C4-2B (cell line): Measurements from ENCODE around the gene BHLHE23.

Experiments used
- H3K27ac ChIP-seq: fragments of 450-650 bp; 2 replicates; pipeline ENCODE4 v1.5.1; 2017
- ZFX ChIP-seq: fragments of 450-650 bp; IDR thresholded peaks from 2 replicates; pipeline ENCODE4 v1.6.1; 2017
- TF ChIP-seq, protein P1 (sequence below): fragments of 450-650 bp; conservative IDR thresholded peaks from 2 replicates; pipeline ENCODE4 v1.5.1; 2017; ENCODE audit warnings: mild to moderate bottlenecking

BHLHE23 gene

DNA sequence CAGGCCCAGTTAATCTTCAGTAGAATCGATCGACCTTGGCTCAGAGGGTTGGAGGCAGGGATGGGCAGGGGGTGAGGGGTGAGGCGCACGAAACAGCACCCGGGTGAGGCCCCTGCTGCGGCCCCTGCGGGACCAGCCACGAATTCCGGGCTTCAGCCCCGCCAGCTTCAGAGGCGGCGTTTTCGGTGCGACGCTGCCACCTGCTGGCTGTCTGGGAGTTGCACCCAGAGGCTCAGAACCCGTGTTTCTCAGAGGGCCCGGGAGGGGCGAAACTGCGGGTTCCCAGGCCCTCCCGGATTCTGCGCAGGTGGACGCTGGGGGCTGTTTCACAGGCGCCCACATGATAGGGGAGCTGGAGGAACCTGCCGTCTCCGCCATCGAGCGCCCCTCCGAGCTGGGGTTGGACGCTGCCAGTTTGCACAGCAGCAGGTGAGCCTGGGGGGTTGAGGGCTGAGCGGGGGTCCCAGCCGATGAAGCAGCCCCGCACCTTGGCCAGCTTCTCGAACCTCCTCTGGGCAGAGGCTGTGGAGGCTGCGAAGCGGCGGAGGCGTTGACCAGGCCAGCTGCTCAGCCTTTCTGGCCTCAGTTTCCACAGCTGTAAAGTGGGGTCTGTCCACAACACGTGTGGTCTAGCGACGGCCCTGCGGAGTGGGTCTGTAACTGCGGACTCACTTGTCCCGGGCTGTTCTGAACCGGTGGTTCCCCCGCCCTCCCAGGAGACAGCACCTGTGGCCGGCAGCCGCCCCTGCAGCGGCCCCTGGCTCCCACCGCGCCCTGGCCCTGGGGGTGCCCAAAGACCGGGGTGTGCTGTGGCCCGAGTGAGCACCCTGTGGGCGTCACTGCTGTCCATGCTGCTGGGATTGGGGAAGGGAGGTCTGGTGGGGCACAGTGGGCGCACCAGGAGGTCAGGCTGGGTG, 2.5 kb upstream of the BHLHE23 start:
- TF ChIP-seq, protein P1, sequence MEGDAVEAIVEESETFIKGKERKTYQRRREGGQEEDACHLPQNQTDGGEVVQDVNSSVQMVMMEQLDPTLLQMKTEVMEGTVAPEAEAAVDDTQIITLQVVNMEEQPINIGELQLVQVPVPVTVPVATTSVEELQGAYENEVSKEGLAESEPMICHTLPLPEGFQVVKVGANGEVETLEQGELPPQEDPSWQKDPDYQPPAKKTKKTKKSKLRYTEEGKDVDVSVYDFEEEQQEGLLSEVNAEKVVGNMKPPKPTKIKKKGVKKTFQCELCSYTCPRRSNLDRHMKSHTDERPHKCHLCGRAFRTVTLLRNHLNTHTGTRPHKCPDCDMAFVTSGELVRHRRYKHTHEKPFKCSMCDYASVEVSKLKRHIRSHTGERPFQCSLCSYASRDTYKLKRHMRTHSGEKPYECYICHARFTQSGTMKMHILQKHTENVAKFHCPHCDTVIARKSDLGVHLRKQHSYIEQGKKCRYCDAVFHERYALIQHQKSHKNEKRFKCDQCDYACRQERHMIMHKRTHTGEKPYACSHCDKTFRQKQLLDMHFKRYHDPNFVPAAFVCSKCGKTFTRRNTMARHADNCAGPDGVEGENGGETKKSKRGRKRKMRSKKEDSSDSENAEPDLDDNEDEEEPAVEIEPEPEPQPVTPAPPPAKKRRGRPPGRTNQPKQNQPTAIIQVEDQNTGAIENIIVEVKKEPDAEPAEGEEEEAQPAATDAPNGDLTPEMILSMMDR = peak; percentile 94
- no peak for TF ChIP-seq ZFX

GRCh38 chr20:63008541-63009044, 1.8 kb upstream of the BHLHE23 start:
- H3K27ac ChIP-seq = no peak overlapping the region
- no peak for TF ChIP-seq ZFX
- TF ChIP-seq, protein P1 = no peak

More for the DNA sequence above, 2.5 kb upstream of the BHLHE23 start:
- H3K27ac ChIP-seq = no peak overlapping the region

GRCh38 chr20:63007646-63008488, 1.1 kb upstream of the BHLHE23 start:
- TF ChIP-seq, protein P1 = no peak
- no peak for TF ChIP-seq ZFX
- no peak overlapping the region for H3K27ac ChIP-seq

- no peak for TF ChIP-seq ZFX
- TF ChIP-seq, protein P1 = no peak
Observed at GRCh38 chr20:63007360-63007645, 539 bp upstream of the BHLHE23 start.

DNA sequence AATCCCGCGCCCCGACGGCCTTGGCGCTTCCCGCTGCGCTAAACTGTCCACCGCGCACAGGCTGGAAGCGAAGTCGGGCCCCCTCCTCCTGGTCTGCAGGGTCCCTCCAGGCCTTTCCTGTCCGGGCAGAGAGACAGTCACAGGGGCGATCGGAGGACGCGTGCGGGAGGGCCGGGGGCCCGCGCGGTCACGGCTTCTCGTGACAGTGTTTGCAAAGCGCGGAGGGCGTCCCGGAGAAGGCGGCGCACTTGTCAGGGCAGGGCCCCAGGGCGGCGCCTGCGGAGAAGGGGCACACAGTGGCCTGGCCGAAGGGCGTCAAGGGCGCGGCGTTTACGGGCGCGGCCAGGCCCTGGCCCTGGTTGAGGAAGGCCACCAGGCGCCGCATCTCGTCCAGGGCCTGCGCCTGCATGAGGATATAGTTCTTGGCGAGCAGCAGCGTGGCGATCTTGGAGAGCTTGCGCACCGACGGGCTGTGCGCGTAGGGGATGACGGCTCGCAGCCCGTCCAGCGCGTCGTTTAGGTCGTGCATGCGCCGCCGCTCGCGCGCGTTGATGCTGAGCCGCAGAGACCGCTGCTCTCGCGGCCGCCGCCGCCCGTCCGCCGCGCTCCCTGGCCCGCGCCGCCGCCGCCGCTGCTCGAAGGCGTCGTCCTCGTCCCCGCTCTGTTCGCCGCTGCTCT, 763 bp downstream of the BHLHE23 start:
- TF ChIP-seq, protein P1 = no peak
- TF ChIP-seq ZFX = no peak
- no peak overlapping the region for H3K27ac ChIP-seq

More at GRCh38 chr20:63007360-63007645, 539 bp upstream of the BHLHE23 start:
- no peak overlapping the region for H3K27ac ChIP-seq

DNA sequence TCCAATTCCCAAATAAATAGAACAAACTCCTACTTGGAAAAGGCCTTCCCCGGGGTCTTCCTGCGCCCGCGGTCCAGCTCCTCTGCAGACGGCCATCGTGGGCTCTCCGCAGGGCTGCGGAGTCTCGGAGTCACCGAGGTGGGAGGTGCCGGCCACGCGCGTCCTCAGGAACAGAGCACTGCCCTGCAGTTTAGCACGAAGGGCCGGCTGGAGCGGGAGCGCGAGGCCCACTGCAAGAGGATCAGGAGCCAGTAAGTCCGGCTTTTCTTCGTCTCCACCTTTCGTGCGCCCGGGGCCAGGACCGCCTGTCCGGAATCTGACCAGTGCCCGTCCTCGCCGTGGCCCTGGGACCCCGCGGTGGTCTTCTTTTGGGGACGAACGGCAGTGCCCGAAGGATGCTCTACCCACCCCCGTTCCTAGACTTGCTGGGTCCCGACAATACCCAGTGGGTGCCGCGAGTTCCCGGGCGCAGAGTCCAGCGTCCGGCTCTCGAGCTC, 1.4 kb downstream of the BHLHE23 start:
- TF ChIP-seq ZFX = no peak
- TF ChIP-seq, protein P1 = no peak
- no peak overlapping the region for H3K27ac ChIP-seq
